Left ventricle myocardium inferior (tissue), 1 donor: ENCODE data around the gene PHTF1. TPM values are rescaled to one million over a fixed set of nuclear protein-coding genes. Genes with fewer than 3 reads are reported as not detected.

Experiments
- DNase-seq: peaks from one replicate; pipeline ENCODE4 v3.0.0-alpha.2; 2020
- H3K27ac ChIP-seq: fragments of 200-600 bp; replicated peaks from 2 replicates; pipeline ENCODE4 v1.8.0; 2021
- H3K27me3 ChIP-seq: fragments of 200-600 bp; 2 replicates; pipeline ENCODE4 v1.8.0; 2021; ENCODE audit warnings: low read depth
- H3K36me3 ChIP-seq: fragments of 200-600 bp; 2 replicates; pipeline ENCODE4 v1.8.0; 2021
- H3K4me1 ChIP-seq: fragments of 200-600 bp; 2 replicates; pipeline ENCODE4 v1.8.0; 2021
- H3K4me3 ChIP-seq: fragments of 200-600 bp; 2 replicates; pipeline ENCODE4 v1.8.0; 2021; ENCODE audit warnings: mild to moderate bottlenecking, moderate library complexity
- H3K9me3 ChIP-seq: fragments of 200-600 bp; replicated peaks from 2 replicates; pipeline ENCODE4 v1.8.0; 2021
- CTCF ChIP-seq: fragments of 200-600 bp; IDR thresholded peaks from 2 replicates; pipeline ENCODE4 v1.8.0; 2021; ENCODE audit warnings: antibody characterized with exemption, mild to moderate bottlenecking, borderline replicate concordance
- intact Hi-C: fragments of 100-400 bp; cut with micrococcal nuclease; formaldehyde crosslinking; loops from one replicate; pipeline ENCODE4 v1.11.0; 2022
- total RNA-seq: library from RNA; stranded (reverse); fragmentation: NEBNext Ultra II Directional; extraction: Animal tissue kit (Norgen Biotek cat#: 25700); gene quantifications from one replicate; pipeline ENCODE4 v1.2.1, GENCODE V29; 2021
- donor health status: DM: no; HTN: yes; CAD: no; lungs with severe emphysema.

PHTF1 gene
- total RNA-seq, 1 donor from 2014 or later: 10.7 TPM

- TF ChIP-seq CTCF: no peak
- Histone ChIP-seq H3K27ac (no peak overlapping the region), H3K36me3 (peaks cover 46% of the 10 kb centered on the region), H3K27me3 (no peaks in the 10 kb centered on the region), H3K4me1 (no peaks in the 10 kb centered on the region), H3K9me3 (no peaks in the 10 kb centered on the region), H3K4me3 (no peak overlapping the region)
- intact Hi-C loops: no loop called here
- DNase-seq: no peak
Measured at GRCh38 chr1:113701429-113701828, 57.9 kb downstream of the PHTF1 start.

GRCh38 chr1:113694910-113695309 lies 64.4 kb downstream of the PHTF1 start:
- intact Hi-C loops: no loop called here
- H3K4me1 ChIP-seq: no peaks in the 10 kb centered on the region
- DNase-seq: no peak
- TF ChIP-seq CTCF: no peak
- H3K27me3 ChIP-seq: no peaks in the 10 kb centered on the region
- no peak overlapping the region for H3K4me3 ChIP-seq
- H3K27ac ChIP-seq: no peak overlapping the region
- H3K9me3 ChIP-seq: peaks cover 27% of the 10 kb centered on the region
- H3K36me3 ChIP-seq: peaks cover 51% of the 10 kb centered on the region

GRCh38 chr1:113692824-113693431 lies 66.4 kb downstream of the PHTF1 start:
- H3K27me3 ChIP-seq: no peaks in the 10 kb centered on the region
- H3K36me3 ChIP-seq: peaks cover 41% of the 10 kb centered on the region
- DNase-seq: no peak
- no peaks in the 10 kb centered on the region for H3K4me1 ChIP-seq
- H3K9me3 ChIP-seq: peaks cover 27% of the 10 kb centered on the region
- H3K27ac ChIP-seq: no peak overlapping the region
- no peak overlapping the region for H3K4me3 ChIP-seq
- no peak for TF ChIP-seq CTCF
- intact Hi-C loops: no loop called here

GRCh38 chr1:113692342-113692741 lies 66.9 kb downstream of the PHTF1 start:
- no peaks in the 10 kb centered on the region for H3K4me1 ChIP-seq
- H3K36me3 ChIP-seq: peaks cover 36% of the 10 kb centered on the region
- no peak for DNase-seq
- no peak for TF ChIP-seq CTCF
- intact Hi-C loops: no loop called here
- no peaks in the 10 kb centered on the region for H3K27me3 ChIP-seq
- no peak overlapping the region for H3K27ac ChIP-seq
- H3K9me3 ChIP-seq: peaks cover 27% of the 10 kb centered on the region
- no peak overlapping the region for H3K4me3 ChIP-seq

GRCh38 chr1:113691184-113691583 lies 68.1 kb downstream of the PHTF1 start:
- no peak overlapping the region for H3K4me3 ChIP-seq

More at GRCh38 chr1:113691184-113691583, 68.1 kb downstream of the PHTF1 start:
- no peak for DNase-seq
- no peak for TF ChIP-seq CTCF
- H3K36me3 ChIP-seq: peaks cover 26% of the 10 kb centered on the region
- no peaks in the 10 kb centered on the region for H3K4me1 ChIP-seq
- no peak overlapping the region for H3K27ac ChIP-seq
- H3K27me3 ChIP-seq: no peaks in the 10 kb centered on the region
- intact Hi-C loops: no loop called here
- H3K9me3 ChIP-seq: peaks cover 26% of the 10 kb centered on the region
